ENCODE data around the gene TPT1. TPM values are rescaled to one million over a fixed set of nuclear protein-coding genes. Genes with fewer than 3 reads are reported as not detected.

TPT1 gene
- total RNA-seq, 1 experiment from 2014 or later = 1,963 TPM

- ChIA-PET CTCF (no interaction called here), POLR2A (ENCODE audit: low non-redundant PET) (no interaction called here)
- Histone ChIP-seq H3K9me3 (ENCODE audit: low read depth, low read length, poor library complexity, severe bottlenecking) (no peaks in the 10 kb centered on the region), H3K36me3 (ENCODE audit: insufficient read depth, low read length, poor library complexity, severe bottlenecking) (no peaks in the 10 kb centered on the region), H3K27me3 (replicated peaks; ENCODE audit: insufficient read depth, low read depth, low read length, poor library complexity) (no peaks in the 10 kb centered on the region), H3K4me1 (ENCODE audit: insufficient read depth, low read length, poor library complexity, severe bottlenecking) (peaks cover under 1% of the 10 kb centered on the region), H3K4me3 (ENCODE audit: low read depth, low read length, poor library complexity, severe bottlenecking) (no peak overlapping the region), H3K27ac (ENCODE audit: low read depth, low read length, poor library complexity, severe bottlenecking) (no peak overlapping the region)
- intact Hi-C loops (cut with micrococcal nuclease; ENCODE audit: unreplicated experiment) = no loop called here
- TF ChIP-seq, protein P1, sequence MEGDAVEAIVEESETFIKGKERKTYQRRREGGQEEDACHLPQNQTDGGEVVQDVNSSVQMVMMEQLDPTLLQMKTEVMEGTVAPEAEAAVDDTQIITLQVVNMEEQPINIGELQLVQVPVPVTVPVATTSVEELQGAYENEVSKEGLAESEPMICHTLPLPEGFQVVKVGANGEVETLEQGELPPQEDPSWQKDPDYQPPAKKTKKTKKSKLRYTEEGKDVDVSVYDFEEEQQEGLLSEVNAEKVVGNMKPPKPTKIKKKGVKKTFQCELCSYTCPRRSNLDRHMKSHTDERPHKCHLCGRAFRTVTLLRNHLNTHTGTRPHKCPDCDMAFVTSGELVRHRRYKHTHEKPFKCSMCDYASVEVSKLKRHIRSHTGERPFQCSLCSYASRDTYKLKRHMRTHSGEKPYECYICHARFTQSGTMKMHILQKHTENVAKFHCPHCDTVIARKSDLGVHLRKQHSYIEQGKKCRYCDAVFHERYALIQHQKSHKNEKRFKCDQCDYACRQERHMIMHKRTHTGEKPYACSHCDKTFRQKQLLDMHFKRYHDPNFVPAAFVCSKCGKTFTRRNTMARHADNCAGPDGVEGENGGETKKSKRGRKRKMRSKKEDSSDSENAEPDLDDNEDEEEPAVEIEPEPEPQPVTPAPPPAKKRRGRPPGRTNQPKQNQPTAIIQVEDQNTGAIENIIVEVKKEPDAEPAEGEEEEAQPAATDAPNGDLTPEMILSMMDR (conservative IDR thresholded peaks at IDR 0.05; ENCODE audit: low read depth, low read length) = no peak
- no peak for TF ChIP-seq EZH2 (IDR thresholded peaks at IDR 0.05; ENCODE audit: borderline replicate concordance, low read depth, low read length, poor library complexity, severe bottlenecking)
- no TSS peak for BruUV-seq (replicated peaks)
- DNase-seq (ENCODE audit: low spot score) = no peak
Measured at GRCh38 chr13:45314822-45315221, 26.2 kb downstream of the TPT1 start.

- Histone ChIP-seq H3K4me3 (ENCODE audit: low read depth, low read length, poor library complexity, severe bottlenecking) (peak overlapping the region; percentile 39), H3K4me1 (ENCODE audit: insufficient read depth, low read length, poor library complexity, severe bottlenecking) (no peaks in the 10 kb centered on the region)
Measured at GRCh38 chr13:45310341-45311131, 30.4 kb downstream of the TPT1 start.

GRCh38 chr13:45306966-45307365, 34.0 kb downstream of the TPT1 start:
- no peak overlapping the region for H3K4me3 ChIP-seq (ENCODE audit: low read depth, low read length, poor library complexity, severe bottlenecking)
- H3K4me1 ChIP-seq (ENCODE audit: insufficient read depth, low read length, poor library complexity, severe bottlenecking) = no peaks in the 10 kb centered on the region
- H3K9me3 ChIP-seq (ENCODE audit: low read depth, low read length, poor library complexity, severe bottlenecking) = no peaks in the 10 kb centered on the region
- no peak overlapping the region for H3K27ac ChIP-seq (ENCODE audit: low read depth, low read length, poor library complexity, severe bottlenecking)
- no TSS peak for BruUV-seq (replicated peaks)
- intact Hi-C loops (cut with micrococcal nuclease; ENCODE audit: unreplicated experiment) = loop anchor here (5.0 to 10.0 kb wide), 2 partner anchors 335 to 1402 kb away; no protein-coding TSS in a partner anchor
- ChIA-PET POLR2A (ENCODE audit: low non-redundant PET) (no interaction called here), CTCF (no interaction called here)
- no peak for DNase-seq (ENCODE audit: low spot score)
- no peaks in the 10 kb centered on the region for H3K36me3 ChIP-seq (ENCODE audit: insufficient read depth, low read length, poor library complexity, severe bottlenecking)
- TF ChIP-seq, protein P1 (conservative IDR thresholded peaks at IDR 0.05; ENCODE audit: low read depth, low read length) = no peak
- TF ChIP-seq EZH2 (IDR thresholded peaks at IDR 0.05; ENCODE audit: borderline replicate concordance, low read depth, low read length, poor library complexity, severe bottlenecking) = no peak
- no peaks in the 10 kb centered on the region for H3K27me3 ChIP-seq (replicated peaks; ENCODE audit: insufficient read depth, low read depth, low read length, poor library complexity)

More at GRCh38 chr13:45310341-45311131, 30.4 kb downstream of the TPT1 start:
- Histone ChIP-seq H3K36me3 (ENCODE audit: insufficient read depth, low read length, poor library complexity, severe bottlenecking) (no peaks in the 10 kb centered on the region), H3K27ac (ENCODE audit: low read depth, low read length, poor library complexity, severe bottlenecking) (no peak overlapping the region), H3K27me3 (replicated peaks; ENCODE audit: insufficient read depth, low read depth, low read length, poor library complexity) (no peaks in the 10 kb centered on the region), H3K9me3 (ENCODE audit: low read depth, low read length, poor library complexity, severe bottlenecking) (no peaks in the 10 kb centered on the region)
- BruUV-seq (replicated peaks) = no TSS peak
- CTCF ChIA-PET = interaction anchor here (0.6 to 1.2 kb wide), 5 partner anchors 29 to 1010 kb away, joined by 5 to 8 read pairs (median 6); no protein-coding TSS in a partner anchor
- intact Hi-C loops (cut with micrococcal nuclease; ENCODE audit: unreplicated experiment) = no loop called here
- no peak for DNase-seq (ENCODE audit: low spot score)
- TF ChIP-seq EZH2 (IDR thresholded peaks at IDR 0.05; ENCODE audit: borderline replicate concordance, low read depth, low read length, poor library complexity, severe bottlenecking) = no peak
- TF ChIP-seq, protein P1 (conservative IDR thresholded peaks at IDR 0.05; ENCODE audit: low read depth, low read length) = no peak
- POLR2A ChIA-PET (ENCODE audit: low non-redundant PET) = no interaction called here
